Upper lobe of right lung (tissue), 1 donor: ENCODE results near the gene ADORA3. TPM values are rescaled to one million over a fixed set of nuclear protein-coding genes. Genes with fewer than 3 reads are reported as not detected.

Experiments used
- ATAC-seq: fragments of 200-7000 bp; cut with Tn5 transposase; one replicate; pipeline ENCODE4 v1.9.1; 2020; ENCODE audit warnings: mild to moderate bottlenecking, moderate library complexity
- DNase-seq: peaks from one replicate; pipeline ENCODE4 v3.0.0-alpha.2; 2020
- H3K27ac ChIP-seq: fragments of 200-600 bp; one replicate; pipeline ENCODE4 v1.8.0; 2022
- H3K27me3 ChIP-seq: fragments of 200-600 bp; one replicate; pipeline ENCODE4 v1.8.0; 2022; ENCODE audit warnings: mild to moderate bottlenecking
- H3K36me3 ChIP-seq: fragments of 200-600 bp; one replicate; pipeline ENCODE4 v1.8.0; 2022
- H3K4me1 ChIP-seq: fragments of 200-600 bp; one replicate; pipeline ENCODE4 v1.8.0; 2022
- H3K4me3 ChIP-seq: fragments of 200-600 bp; one replicate; pipeline ENCODE4 v1.8.0; 2022; ENCODE audit warnings: mild to moderate bottlenecking
- H3K9me3 ChIP-seq: fragments of 200-600 bp; one replicate; pipeline ENCODE4 v1.8.0; 2022
- CTCF ChIP-seq: fragments of 200-600 bp; IDR thresholded peaks from one replicate; pipeline ENCODE4 v1.8.0; 2022; ENCODE audit warnings: antibody characterized with exemption
- intact Hi-C: fragments of 100-400 bp; cut with DNase I; formaldehyde crosslinking; loops from one replicate; pipeline ENCODE4 v1.11.0; 2022
- total RNA-seq: library from RNA; stranded (reverse); fragmentation: NEBNext Ultra II Directional; extraction: Animal tissue kit (Norgen Biotek cat#: 25700); gene quantifications from one replicate; pipeline ENCODE4 v1.2.1, GENCODE V29; 2021
- donor health status: DM: no; HTN: yes; CAD: no; lungs with severe emphysema.

ADORA3 gene
- total RNA-seq, 1 donor from 2014 or later, result 9.3 TPM

GRCh38 chr1:111467865-111468716 lies 35.3 kb downstream of the ADORA3 start:
- Histone ChIP-seq H3K4me1 (peaks cover 1% of the 10 kb centered on the region), H3K27me3 (no peaks in the 10 kb centered on the region), H3K36me3 (peaks cover 38% of the 10 kb centered on the region), H3K27ac (no peak overlapping the region), H3K4me3 (no peak overlapping the region), H3K9me3 (no peaks in the 10 kb centered on the region)
- DNase-seq, result no peak
- peak; percentile 10 for ATAC-seq
- no peak for TF ChIP-seq CTCF
- intact Hi-C loops, result no loop called here

GRCh38 chr1:111466480-111466879 lies 37.0 kb downstream of the ADORA3 start:
- no peak for ATAC-seq
- no peaks in the 10 kb centered on the region for H3K4me1 ChIP-seq
- H3K4me3 ChIP-seq, result no peak overlapping the region
- no peak for DNase-seq
- no peaks in the 10 kb centered on the region for H3K27me3 ChIP-seq
- intact Hi-C loops, result no loop called here
- H3K27ac ChIP-seq, result no peak overlapping the region
- peaks cover 52% of the 10 kb centered on the region for H3K36me3 ChIP-seq
- H3K9me3 ChIP-seq, result no peaks in the 10 kb centered on the region
- TF ChIP-seq CTCF, result no peak

GRCh38 chr1:111465754-111466153 lies 37.7 kb downstream of the ADORA3 start:
- H3K4me3 ChIP-seq, result no peak overlapping the region
- no peak for DNase-seq
- H3K27me3 ChIP-seq, result no peaks in the 10 kb centered on the region
- H3K27ac ChIP-seq, result no peak overlapping the region
- no peak for ATAC-seq
- H3K4me1 ChIP-seq, result no peaks in the 10 kb centered on the region
- no peaks in the 10 kb centered on the region for H3K9me3 ChIP-seq
- no peak for TF ChIP-seq CTCF
- peaks cover 58% of the 10 kb centered on the region for H3K36me3 ChIP-seq
- intact Hi-C loops, result no loop called here

GRCh38 chr1:111463029-111463683 lies 40.3 kb downstream of the ADORA3 start:
- TF ChIP-seq CTCF, result no peak
- H3K27ac ChIP-seq, result no peak overlapping the region
- no peaks in the 10 kb centered on the region for H3K9me3 ChIP-seq
- DNase-seq, result no peak
- intact Hi-C loops, result no loop called here
- H3K36me3 ChIP-seq, result peaks cover 59% of the 10 kb centered on the region
- H3K4me3 ChIP-seq, result no peak overlapping the region
- H3K27me3 ChIP-seq, result no peaks in the 10 kb centered on the region
- ATAC-seq, result no peak
- no peaks in the 10 kb centered on the region for H3K4me1 ChIP-seq

GRCh38 chr1:111462370-111463028 lies 40.9 kb downstream of the ADORA3 start:
- TF ChIP-seq CTCF, result no peak
- Histone ChIP-seq H3K9me3 (no peaks in the 10 kb centered on the region), H3K4me3 (no peak overlapping the region), H3K27me3 (no peaks in the 10 kb centered on the region), H3K36me3 (peaks cover 59% of the 10 kb centered on the region), H3K27ac (no peak overlapping the region), H3K4me1 (no peaks in the 10 kb centered on the region)
- DNase-seq, result no peak
- no peak for ATAC-seq
- intact Hi-C loops, result no loop called here
